Colonic mucosa (tissue), 4 donors: ENCODE results near the gene ISYNA1. TPM values are rescaled to one million over a fixed set of nuclear protein-coding genes. Genes with fewer than 3 reads are reported as not detected.

ENCODE experiments used
- DNase-seq: peaks from one replicate; pipeline ENCODE4 v3.0.0-alpha.2; 2020
- H3K27ac ChIP-seq: fragments of 200-600 bp; one replicate; pipeline ENCODE4 v1.8.0; 2021
- H3K27me3 ChIP-seq: fragments of 200-600 bp; one replicate; pipeline ENCODE4 v1.8.0; 2021
- H3K36me3 ChIP-seq: fragments of 200-600 bp; one replicate; pipeline ENCODE4 v1.8.0; 2021
- H3K4me1 ChIP-seq: fragments of 200-600 bp; one replicate; pipeline ENCODE4 v1.8.0; 2021; ENCODE audit warnings: mild to moderate bottlenecking
- H3K4me3 ChIP-seq: fragments of 200-600 bp; one replicate; pipeline ENCODE4 v1.8.0; 2021
- H3K9ac ChIP-seq, 2 donors: one replicate each; pipeline ENCODE4 v1.7.0; 2013; ENCODE audit warnings: control low read depth in 2 of 2, low read depth in 2 of 2, low read length in 2 of 2
- H3K9me3 ChIP-seq: fragments of 200-600 bp; one replicate; pipeline ENCODE4 v1.8.0; 2021
- CTCF ChIP-seq: fragments of 200-600 bp; IDR thresholded peaks from one replicate; pipeline ENCODE4 v1.8.0; 2022; ENCODE audit warnings: antibody characterized with exemption, mild to moderate bottlenecking
- intact Hi-C: fragments of 100-400 bp; cut with DNase I; formaldehyde crosslinking; loops from one replicate; pipeline ENCODE4 v1.14.1; 2022
- total RNA-seq, 2 donors: library from RNA; stranded (reverse); fragmentation: NEBNext Ultra II Directional in 1 of 2; extraction: Animal tissue kit (Norgen Biotek cat#: 25700) in 1 of 2; gene quantifications; one replicate each; pipeline ENCODE4 v1.2.1, GENCODE V29; 2021
- donor health status: healthy.
- donor health status: DM: no; HTN: no; CAD: no.
- donor health status: DM: no; HTN: no; CAD: no.

Gene ISYNA1
- total RNA-seq, 2 donors from 2014 or later: 17.7 to 25.7 TPM

GRCh38 chr19:18480006-18480691 is 42.2 kb upstream of the ISYNA1 start:
- peak overlapping the region; percentile 3 to 13 for H3K9ac ChIP-seq
- DNase-seq: peak; percentile 49
- intact Hi-C loops: no loop called here
- H3K9me3 ChIP-seq: no peaks in the 10 kb centered on the region
- H3K4me1 ChIP-seq: peaks cover 21% of the 10 kb centered on the region
- TF ChIP-seq CTCF: no peak
- no peak overlapping the region for H3K4me3 ChIP-seq
- no peaks in the 10 kb centered on the region for H3K36me3 ChIP-seq
- no peaks in the 10 kb centered on the region for H3K27me3 ChIP-seq
- peak overlapping the region; percentile 74 for H3K27ac ChIP-seq

- Histone ChIP-seq H3K4me3 (no peak overlapping the region), H3K4me1 (peaks cover 28% of the 10 kb centered on the region), H3K9ac (peak overlapping the region; percentile 31 to 41), H3K27ac (peak overlapping the region; percentile 74), H3K27me3 (no peaks in the 10 kb centered on the region), H3K36me3 (no peaks in the 10 kb centered on the region), H3K9me3 (no peaks in the 10 kb centered on the region)
- no peak for TF ChIP-seq CTCF
- intact Hi-C loops: no loop called here
- DNase-seq: peak; percentile 67
Measured at GRCh38 chr19:18478545-18479311, 40.8 kb upstream of the ISYNA1 start.

- peak overlapping the region; percentile 74 for H3K27ac ChIP-seq
- no peaks in the 10 kb centered on the region for H3K9me3 ChIP-seq
- no peak overlapping the region for H3K4me3 ChIP-seq
- no peak for DNase-seq
- H3K36me3 ChIP-seq: no peaks in the 10 kb centered on the region
- H3K9ac ChIP-seq: peak overlapping the region; percentile 31 to 41
- no peak for TF ChIP-seq CTCF
- peaks cover 28% of the 10 kb centered on the region for H3K4me1 ChIP-seq
- intact Hi-C loops: no loop called here
- no peaks in the 10 kb centered on the region for H3K27me3 ChIP-seq
Measured at GRCh38 chr19:18477974-18478373, 40.0 kb upstream of the ISYNA1 start.

GRCh38 chr19:18477042-18477779 is 39.3 kb upstream of the ISYNA1 start:
- no peak for TF ChIP-seq CTCF
- peak overlapping the region; percentile 74 for H3K27ac ChIP-seq
- H3K9ac ChIP-seq: no peak overlapping the region
- no peaks in the 10 kb centered on the region for H3K27me3 ChIP-seq
- DNase-seq: no peak
- H3K4me3 ChIP-seq: no peak overlapping the region
- H3K9me3 ChIP-seq: no peaks in the 10 kb centered on the region
- no peaks in the 10 kb centered on the region for H3K36me3 ChIP-seq
- H3K4me1 ChIP-seq: peaks cover 28% of the 10 kb centered on the region
- intact Hi-C loops: no loop called here

GRCh38 chr19:18476507-18477041 is 38.6 kb upstream of the ISYNA1 start:
- Histone ChIP-seq H3K4me3 (no peak overlapping the region), H3K36me3 (no peaks in the 10 kb centered on the region), H3K27ac (peak overlapping the region; percentile 74), H3K27me3 (no peaks in the 10 kb centered on the region), H3K9me3 (no peaks in the 10 kb centered on the region), H3K4me1 (peaks cover 28% of the 10 kb centered on the region), H3K9ac (no peak overlapping the region)
- no peak for TF ChIP-seq CTCF
- no peak for DNase-seq
- intact Hi-C loops: no loop called here
